Cerebellar nuclear complex (tissue), 1 donor: ENCODE measurements around the gene PMP22.

Experiments used
- DNase-seq, 2 experiments: peaks; one replicate each; lab custom pipeline; 2025; lab: John Stamatoyannopoulos, UW

The PMP22 gene

DNA sequence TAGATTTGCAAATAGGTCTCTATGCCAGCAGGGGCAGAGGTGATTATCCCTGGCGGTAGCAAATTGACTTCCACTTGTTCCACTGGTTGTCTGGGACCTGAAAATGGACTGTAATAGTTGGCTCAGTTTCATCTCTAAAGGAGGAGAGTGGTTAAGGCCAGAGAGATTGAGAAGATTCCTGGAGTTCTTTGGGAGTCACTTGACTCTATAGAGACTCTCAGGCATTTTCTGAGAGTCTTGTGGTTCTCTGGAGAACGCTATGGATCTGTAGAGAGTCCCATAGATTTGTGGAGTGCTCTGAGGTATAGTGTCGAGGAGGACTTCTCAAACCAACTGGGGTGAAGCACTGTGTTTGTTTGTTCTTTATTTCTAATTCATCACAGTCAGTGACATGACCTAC, 8.9 kb upstream of the PMP22 start:
- DNase-seq, result no peak

- DNase-seq, result no peak
Measured at GRCh38 chr17:15273141-15273793, 8.1 kb upstream of the PMP22 start.

GRCh38 chr17:15271741-15272140, 6.6 kb upstream of the PMP22 start:
- no peak for DNase-seq

- DNase-seq, result no peak
Measured at GRCh38 chr17:15270628-15271381, 5.7 kb upstream of the PMP22 start.

DNA sequence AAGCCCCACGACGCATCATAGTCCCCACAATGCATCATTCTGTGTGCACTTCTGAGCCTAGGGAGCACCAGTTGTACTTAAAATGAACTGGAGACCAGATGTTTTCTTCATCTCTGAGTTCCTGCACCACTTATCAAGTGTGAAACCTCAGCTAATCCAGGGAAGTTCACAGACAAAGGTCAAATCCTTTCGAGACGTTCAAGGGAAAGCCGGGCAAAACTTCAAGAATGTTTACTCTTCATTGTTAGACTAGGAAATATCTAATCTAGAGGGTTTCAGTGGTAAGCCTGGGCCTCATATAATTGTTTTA, 4.6 kb upstream of the PMP22 start:
- DNase-seq, result no peak

DNA sequence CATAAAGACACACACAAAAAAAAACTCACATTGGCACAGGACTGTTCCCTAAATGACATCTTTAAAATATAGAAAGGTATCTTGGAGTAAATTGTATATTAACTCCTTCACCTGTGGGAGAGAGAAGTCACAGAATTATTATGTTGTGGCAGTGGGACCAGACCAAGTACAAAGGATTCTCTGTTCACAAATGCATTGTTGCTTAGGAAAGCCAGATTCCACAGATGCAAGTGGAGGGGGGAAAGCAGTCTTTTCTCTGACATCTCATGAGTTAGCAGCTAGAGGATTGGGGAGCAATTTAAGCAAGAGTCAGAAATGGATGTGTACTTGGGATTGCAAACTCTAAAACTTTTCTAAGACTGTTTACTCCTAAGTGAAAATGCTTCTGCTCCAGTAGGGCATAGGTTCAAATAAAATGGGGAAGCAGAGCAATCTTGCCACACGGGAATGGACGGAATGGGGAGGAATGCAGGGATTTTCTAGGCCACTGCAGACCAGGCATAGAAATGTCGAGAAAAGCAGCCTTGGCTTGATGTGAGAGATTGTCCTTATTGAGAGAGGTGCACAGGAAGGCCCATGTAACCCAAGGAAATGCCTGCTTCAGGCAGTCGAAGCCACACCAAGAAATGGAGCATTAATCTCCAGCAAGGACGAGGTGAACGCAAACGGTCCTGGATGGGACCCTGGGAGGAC, 4.1 kb upstream of the PMP22 start:
- no peak for DNase-seq

DNA sequence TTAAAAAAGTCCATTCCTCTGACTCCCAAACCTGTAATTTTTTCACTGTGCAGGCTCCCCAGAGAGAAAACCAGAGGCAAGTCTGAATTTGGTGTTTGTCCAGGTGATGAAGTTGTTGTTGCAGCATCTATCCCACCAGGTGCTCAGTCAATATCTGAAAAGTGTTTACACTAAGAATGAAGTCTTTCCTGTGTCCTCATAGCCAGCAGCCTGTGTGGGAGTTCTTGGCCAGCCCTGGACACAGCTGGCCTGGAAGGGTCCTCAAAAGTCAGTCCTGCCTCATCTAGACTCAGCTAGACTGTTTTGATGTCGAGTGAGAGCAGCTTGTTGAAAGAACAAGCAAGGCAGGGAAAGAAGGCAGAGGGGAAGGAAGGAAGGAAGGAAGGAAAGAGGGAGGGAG, 3.3 kb upstream of the PMP22 start:
- no peak for DNase-seq

- no peak for DNase-seq
Measured at GRCh38 chr17:15267996-15268395, 2.9 kb upstream of the PMP22 start.

DNA sequence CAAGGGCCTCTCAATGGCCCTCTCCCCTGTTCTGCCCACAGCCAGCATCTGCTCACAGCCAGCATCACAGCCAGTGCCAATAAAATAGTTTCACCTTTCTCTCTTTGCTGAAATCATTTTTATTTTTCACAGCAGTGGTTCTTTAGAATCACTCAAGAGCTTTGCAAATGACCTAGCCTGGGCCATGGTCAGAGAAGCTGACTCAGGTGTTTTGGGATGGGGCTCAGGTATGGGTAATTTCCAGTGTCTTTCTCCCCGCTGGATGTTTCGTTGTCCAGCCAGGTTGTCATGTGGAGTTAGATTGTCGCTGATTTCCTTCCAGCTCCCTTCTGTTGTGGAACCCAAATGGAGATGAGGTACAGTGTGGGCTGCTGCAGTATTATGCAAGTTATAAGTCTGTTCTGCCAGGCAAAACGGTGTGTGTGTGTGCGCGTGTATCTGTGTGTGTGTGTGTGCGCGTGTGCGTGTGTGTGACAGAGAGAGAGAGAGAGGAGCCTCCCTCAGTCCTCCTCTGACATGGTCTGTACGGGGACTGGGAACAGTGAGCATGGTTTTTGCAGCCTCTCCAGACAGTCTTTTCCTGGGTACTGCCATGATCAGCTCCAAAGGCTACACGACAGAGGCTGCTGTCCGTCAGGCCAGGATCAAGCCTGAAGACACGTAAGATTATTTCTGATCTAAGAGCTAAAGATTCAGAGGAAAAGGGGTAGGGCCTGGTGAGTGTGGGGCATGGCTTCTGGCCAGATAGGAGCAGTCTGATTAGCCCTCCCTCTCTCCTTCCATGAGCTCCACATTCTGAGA, 1.4 kb upstream of the PMP22 start:
- DNase-seq, result no peak

- DNase-seq, result no peak
Measured at GRCh38 chr17:15264542-15264941, 584 bp downstream of the PMP22 start.

DNA sequence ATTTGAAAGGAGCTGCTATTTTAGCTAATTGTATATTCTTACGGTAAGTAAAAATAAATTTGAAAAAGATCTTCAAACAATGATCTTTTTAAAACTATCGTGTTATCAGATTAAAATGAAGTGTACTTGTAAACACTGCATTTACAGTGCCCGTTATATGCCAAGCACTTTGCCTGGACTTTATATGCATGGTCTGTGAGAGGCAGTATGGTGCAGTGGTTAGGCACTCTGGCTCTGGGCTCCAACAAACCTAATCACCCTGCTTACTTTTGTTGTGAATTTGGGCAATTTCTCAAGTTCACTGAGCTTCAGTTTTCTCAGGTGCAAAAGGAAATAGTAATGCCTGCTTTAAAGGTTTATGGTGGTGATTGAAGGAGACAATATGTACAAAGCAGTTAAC, 1.4 kb downstream of the PMP22 start:
- no peak for DNase-seq

- no peak for DNase-seq
Measured at GRCh38 chr17:15263206-15263579, 1.9 kb downstream of the PMP22 start.

- DNase-seq, result no peak
Measured at GRCh38 chr17:15262291-15263205, 2.6 kb downstream of the PMP22 start.

GRCh38 chr17:15261802-15262290, 3.3 kb downstream of the PMP22 start:
- no peak for DNase-seq

- DNase-seq, result no peak
Measured at GRCh38 chr17:15261258-15261801, 3.8 kb downstream of the PMP22 start.

DNA sequence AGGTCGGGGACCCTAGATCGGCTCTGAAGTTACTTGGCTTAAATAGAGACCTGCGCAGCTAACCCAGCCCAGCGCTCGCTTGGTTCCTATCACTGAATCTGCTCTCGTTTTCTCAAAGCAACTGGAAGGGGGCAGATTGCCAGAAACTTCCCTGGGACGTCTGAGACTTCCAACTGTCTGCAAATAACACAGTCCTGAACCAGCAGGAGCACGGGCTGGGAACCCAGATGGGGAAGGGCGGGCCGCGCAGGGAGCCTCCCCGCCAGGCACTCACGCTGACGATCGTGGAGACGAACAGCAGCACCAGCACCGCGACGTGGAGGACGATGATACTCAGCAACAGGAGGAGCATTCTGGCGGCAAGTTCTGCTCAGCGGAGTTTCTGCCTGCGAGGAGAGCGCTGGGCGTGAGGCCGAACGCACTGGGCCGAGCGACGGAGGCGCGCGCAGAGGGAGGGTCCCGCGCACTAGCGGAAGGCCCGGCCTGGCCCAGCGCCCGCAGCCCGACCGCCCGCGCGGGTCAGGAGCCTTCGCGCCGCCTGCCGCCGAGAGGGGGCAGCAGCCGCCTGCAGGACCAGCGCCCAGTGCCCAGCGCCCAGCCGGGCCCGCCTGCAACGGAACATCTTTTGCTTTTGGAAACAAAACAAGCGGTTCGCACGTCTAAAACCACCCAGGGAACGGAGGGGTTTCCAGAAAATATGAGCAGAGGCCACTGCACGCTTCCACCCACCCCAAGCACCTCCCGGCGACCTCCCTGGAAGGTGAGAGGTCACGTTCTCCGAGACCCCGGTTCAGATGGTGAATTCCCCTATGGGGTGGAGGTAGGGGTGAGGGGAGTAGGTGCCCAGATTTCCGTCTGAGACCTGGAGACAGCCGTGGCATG, 4.5 kb downstream of the PMP22 start:
- no peak for DNase-seq

GRCh38 chr17:15257796-15258512, 7.2 kb downstream of the PMP22 start:
- DNase-seq, result no peak

- peak in 1 of 2 experiments; percentile 23 for DNase-seq
Measured at GRCh38 chr17:15257258-15257788, 7.8 kb downstream of the PMP22 start.

- no peak for DNase-seq
Measured at GRCh38 chr17:15256689-15257088, 8.4 kb downstream of the PMP22 start.
